ENCODE measurements around the gene DVL3. TPM values are rescaled to one million over a fixed set of nuclear protein-coding genes. Genes with fewer than 3 reads are reported as not detected.

The DVL3 gene
- total RNA-seq, 1 experiment from 2014 or later = 108 TPM

- H3K36me3 ChIP-seq (ENCODE audit: low read depth) = peaks cover 46% of the 10 kb centered on the region
- TSS peak; percentile 21 for BruUV-seq (replicated peaks)
- H4K20me1 ChIP-seq (ENCODE audit: insufficient read depth) = no peaks in the 10 kb centered on the region; the same call in 1 of the 2 replicates
- peak overlapping the region; percentile 42 for H2AFZ ChIP-seq
- peak overlapping the region; percentile 32 for H3K27ac ChIP-seq
- POLR2A ChIA-PET (ENCODE audit: unreplicated experiment) = interaction anchor here (0.5 to 1.2 kb wide), 13 partner anchors 9 to 968 kb away, joined by 3 to 28 read pairs (median 4); partner anchors contain the start of gene ABCF3
- peak overlapping the region; percentile 100 for H3K4me2 ChIP-seq
- peaks cover 40% of the 10 kb centered on the region; the same call in 1 of the 2 replicates for H3F3A ChIP-seq (ENCODE audit: insufficient read depth, low read depth)
- intact Hi-C loops (cut with micrococcal nuclease; ENCODE audit: unreplicated experiment) = loop anchor here (1.0 to 5.0 kb wide), 4 partner anchors 9 to 210 kb away; partner anchors contain the start of genes CLCN2 and POLR2H
- CTCF ChIA-PET = interaction anchor here (0.6 to 1.2 kb wide), 9 partner anchors 8 to 170 kb away, joined by 3 to 6 read pairs (median 4); partner anchors contain the start of gene ABCF3
- H3K9me2 ChIP-seq (ENCODE audit: insufficient read depth) = no peaks in the 10 kb centered on the region
- H3K4me3 ChIP-seq = peak overlapping the region; percentile 91
- peaks cover 20% of the 10 kb centered on the region for H3K4me1 ChIP-seq (replicated peaks; ENCODE audit: insufficient read depth)
- TF ChIP-seq, protein P1, sequence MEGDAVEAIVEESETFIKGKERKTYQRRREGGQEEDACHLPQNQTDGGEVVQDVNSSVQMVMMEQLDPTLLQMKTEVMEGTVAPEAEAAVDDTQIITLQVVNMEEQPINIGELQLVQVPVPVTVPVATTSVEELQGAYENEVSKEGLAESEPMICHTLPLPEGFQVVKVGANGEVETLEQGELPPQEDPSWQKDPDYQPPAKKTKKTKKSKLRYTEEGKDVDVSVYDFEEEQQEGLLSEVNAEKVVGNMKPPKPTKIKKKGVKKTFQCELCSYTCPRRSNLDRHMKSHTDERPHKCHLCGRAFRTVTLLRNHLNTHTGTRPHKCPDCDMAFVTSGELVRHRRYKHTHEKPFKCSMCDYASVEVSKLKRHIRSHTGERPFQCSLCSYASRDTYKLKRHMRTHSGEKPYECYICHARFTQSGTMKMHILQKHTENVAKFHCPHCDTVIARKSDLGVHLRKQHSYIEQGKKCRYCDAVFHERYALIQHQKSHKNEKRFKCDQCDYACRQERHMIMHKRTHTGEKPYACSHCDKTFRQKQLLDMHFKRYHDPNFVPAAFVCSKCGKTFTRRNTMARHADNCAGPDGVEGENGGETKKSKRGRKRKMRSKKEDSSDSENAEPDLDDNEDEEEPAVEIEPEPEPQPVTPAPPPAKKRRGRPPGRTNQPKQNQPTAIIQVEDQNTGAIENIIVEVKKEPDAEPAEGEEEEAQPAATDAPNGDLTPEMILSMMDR (conservative IDR thresholded peaks at IDR 0.05) = no peak
- no peak for TF ChIP-seq EZH2 (IDR thresholded peaks at IDR 0.05; ENCODE audit: low read depth)
- peaks cover 42% of the 10 kb centered on the region for H3K79me2 ChIP-seq (ENCODE audit: low read depth)
- H3K27me3 ChIP-seq (ENCODE audit: insufficient read depth, low read depth) = no peaks in the 10 kb centered on the region
- DNase-seq = peak; percentile 88 to 96
- no peaks in the 10 kb centered on the region for H3K9me3 ChIP-seq (ENCODE audit: insufficient read depth, low read depth)
These were observed 21.5 kb downstream of the DVL3 start for GRCh38 chr3:184176377-184177330.

DNA sequence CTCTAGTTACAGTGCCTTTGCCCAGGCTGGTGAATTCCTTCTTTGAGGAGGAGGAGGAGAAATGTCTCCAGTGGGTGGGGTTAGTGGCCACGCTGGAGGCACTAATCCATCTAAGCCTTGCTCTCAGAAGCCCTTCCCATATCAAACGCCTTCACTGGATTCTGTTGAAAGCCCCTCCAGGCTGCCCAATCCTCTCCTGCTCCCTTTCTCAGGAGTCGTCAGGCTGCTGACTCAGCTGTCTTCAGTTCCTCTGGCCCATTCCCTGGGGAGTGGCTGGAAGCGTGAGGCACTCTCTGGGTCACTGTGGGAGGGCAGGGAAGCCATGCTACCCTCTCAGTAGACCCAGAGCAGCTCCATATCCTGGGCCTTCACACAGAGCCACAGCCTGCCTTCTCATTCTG lies 22.2 kb downstream of the DVL3 start:
- no peaks in the 10 kb centered on the region; the same call in 1 of the 2 replicates for H4K20me1 ChIP-seq (ENCODE audit: insufficient read depth)
- BruUV-seq (replicated peaks) = no TSS peak
- no peak for DNase-seq
- no peaks in the 10 kb centered on the region for H3K9me2 ChIP-seq (ENCODE audit: insufficient read depth)
- H3K27ac ChIP-seq = no peak overlapping the region
- no peak overlapping the region for H3K4me3 ChIP-seq
- CTCF ChIA-PET = interaction anchor here (0.6 to 1.2 kb wide), 5 partner anchors 44 to 70 kb away, joined by 3 to 6 read pairs (median 5); no protein-coding TSS in a partner anchor
- H3K36me3 ChIP-seq (ENCODE audit: low read depth) = peaks cover 52% of the 10 kb centered on the region
- H3K4me1 ChIP-seq (replicated peaks; ENCODE audit: insufficient read depth) = peaks cover 20% of the 10 kb centered on the region
- H3K9me3 ChIP-seq (ENCODE audit: insufficient read depth, low read depth) = no peaks in the 10 kb centered on the region
- intact Hi-C loops (cut with micrococcal nuclease; ENCODE audit: unreplicated experiment) = loop anchor here (2.0 to 5.0 kb wide), 3 partner anchors 63 to 211 kb away; partner anchors contain the start of genes CLCN2 and POLR2H
- H2AFZ ChIP-seq = no peak overlapping the region
- peaks cover 42% of the 10 kb centered on the region for H3K79me2 ChIP-seq (ENCODE audit: low read depth)
- POLR2A ChIA-PET (ENCODE audit: unreplicated experiment) = interaction anchor here (0.6 to 1.2 kb wide), 2 partner anchors 8 to 23 kb away, joined by 9 to 28 read pairs; partner anchors contain the start of gene ABCF3
- H3K4me2 ChIP-seq = peak overlapping the region; percentile 100
- no peaks in the 10 kb centered on the region for H3K27me3 ChIP-seq (ENCODE audit: insufficient read depth, low read depth)
- H3F3A ChIP-seq (ENCODE audit: insufficient read depth, low read depth) = peaks cover 33% of the 10 kb centered on the region; the same call in 1 of the 2 replicates
- TF ChIP-seq, protein P1 (conservative IDR thresholded peaks at IDR 0.05) = no peak

DNA sequence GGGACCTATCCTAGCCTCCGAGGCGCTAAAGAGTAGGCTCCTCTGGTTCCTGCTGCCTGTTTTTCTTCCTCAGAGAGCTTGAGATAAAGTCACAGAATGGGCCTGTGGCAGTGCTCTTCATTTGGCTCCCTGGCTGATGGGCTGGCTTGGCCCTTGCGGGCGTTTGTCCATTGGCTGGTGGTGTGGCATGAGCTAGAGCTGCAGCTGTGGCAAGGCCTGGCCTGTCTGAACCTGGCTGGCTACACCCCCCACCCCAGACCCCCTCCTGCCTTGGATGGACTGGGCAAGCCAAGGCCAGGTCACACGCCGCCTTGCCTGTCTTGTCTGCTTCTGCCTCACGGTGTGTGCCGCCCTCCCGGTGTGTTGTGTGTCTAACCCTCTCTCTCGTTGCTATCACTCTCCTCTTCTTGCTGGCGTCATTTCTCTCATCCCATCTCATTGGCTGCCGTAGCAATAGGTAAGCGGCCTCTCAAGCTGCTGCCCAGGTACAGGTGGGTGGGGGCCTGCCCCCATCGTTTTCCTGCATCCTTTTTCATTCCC lies 22.7 kb downstream of the DVL3 start:
- BruUV-seq (replicated peaks) = no TSS peak
- Histone ChIP-seq H4K20me1 (ENCODE audit: insufficient read depth) (no peaks in the 10 kb centered on the region; the same call in 1 of the 2 replicates), H3K27me3 (ENCODE audit: insufficient read depth, low read depth) (no peaks in the 10 kb centered on the region), H3K4me3 (no peak overlapping the region), H3K9me3 (ENCODE audit: insufficient read depth, low read depth) (no peaks in the 10 kb centered on the region), H3K36me3 (ENCODE audit: low read depth) (peaks cover 57% of the 10 kb centered on the region), H3K27ac (no peak overlapping the region), H3K9me2 (ENCODE audit: insufficient read depth) (no peaks in the 10 kb centered on the region), H3K4me1 (replicated peaks; ENCODE audit: insufficient read depth) (peaks cover 20% of the 10 kb centered on the region), H3K4me2 (no peak overlapping the region), H3K79me2 (ENCODE audit: low read depth) (peaks cover 42% of the 10 kb centered on the region), H2AFZ (no peak overlapping the region), H3F3A (ENCODE audit: insufficient read depth, low read depth) (peaks cover 28% of the 10 kb centered on the region; the same call in 1 of the 2 replicates)
- DNase-seq = no peak
- intact Hi-C loops (cut with micrococcal nuclease; ENCODE audit: unreplicated experiment) = loop anchor here (2.0 to 5.0 kb wide), 3 partner anchors 63 to 211 kb away; partner anchors contain the start of genes CLCN2 and POLR2H
- TF ChIP-seq EZH2 (IDR thresholded peaks at IDR 0.05; ENCODE audit: low read depth) = no peak
- TF ChIP-seq, protein P1 (conservative IDR thresholded peaks at IDR 0.05) = no peak
- ChIA-PET POLR2A (ENCODE audit: unreplicated experiment) (no interaction called here), CTCF (interaction anchor here (0.6 kb wide), 1 partner anchor 51 kb away, joined by 5 read pairs; no protein-coding TSS in a partner anchor)

Data from PC-9 (cell line).